ENCODE data around the gene CCDC81.
"Not testable (repeated sequence)": the region's sequence is repeated elsewhere in the genome, so short reads cannot be mapped to it uniquely, and the experiment has no call there.

The CCDC81 gene

DNA sequence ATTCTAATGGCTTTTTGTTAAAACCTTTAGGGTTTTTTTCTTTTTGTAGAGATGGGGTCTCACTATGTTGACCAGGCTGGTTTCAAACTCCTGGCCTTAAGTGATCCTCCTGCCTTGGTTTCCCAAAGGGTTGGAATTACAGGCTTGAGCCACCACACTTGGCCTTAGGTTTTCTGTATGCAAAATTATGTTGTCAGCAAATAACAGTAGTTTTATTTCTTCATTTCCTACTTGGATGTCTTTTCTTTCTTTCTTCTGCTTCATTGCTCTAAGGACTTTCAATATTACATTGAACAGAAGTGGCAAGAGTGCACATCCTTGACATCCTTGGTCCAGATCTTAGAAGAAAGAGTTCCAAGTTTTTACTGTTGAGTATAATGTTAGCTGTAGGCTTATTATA is 52.8 kb downstream of the CCDC81 start:
- no peak for DNase-seq (ENCODE audit: low read depth)
- in situ Hi-C loops (cut with HindIII; ENCODE audit: low sequenced_read_pairs) = no loop called here
- H3K4me3 ChIP-seq (ENCODE audit: low read depth, low read length) = no peak overlapping the region
- TF ChIP-seq, protein P1, sequence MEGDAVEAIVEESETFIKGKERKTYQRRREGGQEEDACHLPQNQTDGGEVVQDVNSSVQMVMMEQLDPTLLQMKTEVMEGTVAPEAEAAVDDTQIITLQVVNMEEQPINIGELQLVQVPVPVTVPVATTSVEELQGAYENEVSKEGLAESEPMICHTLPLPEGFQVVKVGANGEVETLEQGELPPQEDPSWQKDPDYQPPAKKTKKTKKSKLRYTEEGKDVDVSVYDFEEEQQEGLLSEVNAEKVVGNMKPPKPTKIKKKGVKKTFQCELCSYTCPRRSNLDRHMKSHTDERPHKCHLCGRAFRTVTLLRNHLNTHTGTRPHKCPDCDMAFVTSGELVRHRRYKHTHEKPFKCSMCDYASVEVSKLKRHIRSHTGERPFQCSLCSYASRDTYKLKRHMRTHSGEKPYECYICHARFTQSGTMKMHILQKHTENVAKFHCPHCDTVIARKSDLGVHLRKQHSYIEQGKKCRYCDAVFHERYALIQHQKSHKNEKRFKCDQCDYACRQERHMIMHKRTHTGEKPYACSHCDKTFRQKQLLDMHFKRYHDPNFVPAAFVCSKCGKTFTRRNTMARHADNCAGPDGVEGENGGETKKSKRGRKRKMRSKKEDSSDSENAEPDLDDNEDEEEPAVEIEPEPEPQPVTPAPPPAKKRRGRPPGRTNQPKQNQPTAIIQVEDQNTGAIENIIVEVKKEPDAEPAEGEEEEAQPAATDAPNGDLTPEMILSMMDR (IDR thresholded peaks at IDR 0.05; ENCODE audit: low read depth, low read length, missing control alignments) = no peak

DNA sequence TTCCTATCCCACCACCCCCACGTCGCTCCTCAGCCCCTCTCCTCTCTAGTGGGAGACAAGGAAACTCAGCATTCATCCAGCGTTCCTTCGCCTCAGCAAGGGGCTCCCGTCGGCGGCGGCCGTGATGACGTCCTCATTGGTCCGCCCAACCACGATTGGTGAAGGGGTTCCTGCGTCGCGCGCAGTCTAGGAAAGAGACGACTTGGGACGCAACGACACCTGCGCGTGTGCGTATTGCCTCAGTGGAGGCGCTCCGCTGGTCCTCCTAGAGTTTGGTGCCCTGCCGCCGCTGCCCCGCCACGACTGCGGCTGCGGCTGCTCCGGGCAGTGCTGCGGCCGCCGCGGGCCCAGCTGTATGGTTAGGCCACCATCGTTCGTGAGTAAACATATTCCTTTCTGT is 56.6 kb downstream of the CCDC81 start:
- no peak overlapping the region for H3K4me3 ChIP-seq (ENCODE audit: low read depth, low read length)
- in situ Hi-C loops (cut with HindIII; ENCODE audit: low sequenced_read_pairs) = no loop called here
- TF ChIP-seq, protein P1 (IDR thresholded peaks at IDR 0.05; ENCODE audit: low read depth, low read length, missing control alignments) = no peak
- no peak for DNase-seq (ENCODE audit: low read depth)

DNA sequence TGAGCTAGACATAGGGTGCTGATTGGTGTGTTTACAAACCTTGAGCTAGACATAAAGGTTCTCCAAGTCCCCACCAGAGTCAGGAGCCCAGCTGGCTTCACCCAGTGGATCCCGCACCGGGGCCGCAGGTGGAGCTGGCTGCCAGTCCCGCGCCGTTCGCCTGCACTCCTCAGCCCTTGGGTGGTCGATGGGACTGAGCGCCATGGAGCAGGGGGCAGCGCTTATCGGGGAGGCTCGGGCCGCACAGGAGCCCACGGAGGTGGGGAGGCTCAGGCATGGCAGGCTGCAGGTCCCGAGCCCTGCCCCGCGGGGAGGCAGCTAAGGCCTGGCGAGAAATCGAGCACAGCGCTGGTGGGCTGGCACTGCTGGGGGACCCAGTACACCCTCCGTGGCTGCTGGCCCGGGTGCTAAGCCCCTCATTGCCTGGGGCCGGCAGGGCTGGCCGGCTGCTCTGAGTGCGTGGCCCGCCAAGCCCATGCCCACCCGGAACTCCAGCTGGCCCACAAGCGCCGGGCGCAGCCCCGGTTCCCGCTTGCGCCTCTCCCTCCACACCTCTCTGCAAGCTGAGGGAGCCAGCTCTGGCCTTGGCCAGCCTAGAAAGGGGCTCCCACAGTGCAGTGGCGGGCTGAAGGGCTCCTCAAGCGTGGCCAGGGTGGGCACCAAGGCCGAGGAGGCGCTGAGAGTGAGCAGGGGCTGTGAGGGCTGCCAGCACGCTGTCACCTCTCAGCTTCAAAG is 58.8 kb downstream of the CCDC81 start:
- DNase-seq (ENCODE audit: low read depth); H3K4me3 ChIP-seq (ENCODE audit: low read depth, low read length); in situ Hi-C loops (cut with HindIII; ENCODE audit: low sequenced_read_pairs): not testable (repeated sequence)

DNA sequence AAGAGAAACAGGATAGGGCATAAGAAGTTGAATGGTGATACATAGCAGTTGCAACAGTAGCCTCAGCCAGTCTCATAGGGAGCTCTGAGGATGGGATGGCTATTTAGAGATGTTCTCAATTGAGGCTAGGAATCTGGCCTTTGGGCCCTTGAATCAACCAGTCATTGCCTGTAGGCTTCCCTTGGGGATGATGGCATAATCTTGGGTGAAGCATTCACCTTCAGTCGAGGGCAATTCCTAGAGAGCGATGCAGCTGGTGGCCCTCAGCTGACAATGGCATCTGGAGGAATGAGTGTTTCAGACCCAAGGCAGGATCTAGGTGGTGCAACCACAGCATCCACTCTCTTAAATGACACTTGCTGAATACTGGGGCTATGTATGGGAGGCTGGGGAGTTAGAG is 61.0 kb downstream of the CCDC81 start:
- no peak overlapping the region for H3K4me3 ChIP-seq (ENCODE audit: low read depth, low read length)
- TF ChIP-seq, protein P1 (IDR thresholded peaks at IDR 0.05; ENCODE audit: low read depth, low read length, missing control alignments) = no peak
- no peak for DNase-seq (ENCODE audit: low read depth)
- in situ Hi-C loops (cut with HindIII; ENCODE audit: low sequenced_read_pairs) = no loop called here

DNA sequence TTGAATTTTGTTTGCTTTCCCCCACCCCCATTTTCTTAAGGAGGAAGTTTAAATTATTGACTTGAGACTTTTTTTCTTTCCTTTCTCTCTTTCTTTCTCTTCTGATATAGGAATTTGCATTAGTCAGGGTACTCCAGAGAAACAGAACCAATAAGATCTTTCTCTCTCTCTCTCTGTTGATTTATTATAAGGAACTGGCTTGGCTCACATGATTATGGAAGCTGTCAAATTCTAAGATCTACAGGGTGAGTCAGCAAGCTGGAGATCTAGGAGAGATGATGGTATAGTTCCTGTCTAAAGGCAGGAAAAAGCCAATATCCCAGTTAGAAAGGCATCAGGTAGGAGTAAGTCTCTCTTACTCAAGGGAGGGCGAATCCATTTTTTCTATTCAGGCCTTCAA is 64.0 kb downstream of the CCDC81 start:
- no peak for DNase-seq (ENCODE audit: low read depth)
- no peak overlapping the region for H3K4me3 ChIP-seq (ENCODE audit: low read depth, low read length)
- TF ChIP-seq, protein P1 (IDR thresholded peaks at IDR 0.05; ENCODE audit: low read depth, low read length, missing control alignments) = no peak
- in situ Hi-C loops (cut with HindIII; ENCODE audit: low sequenced_read_pairs) = no loop called here

DNA sequence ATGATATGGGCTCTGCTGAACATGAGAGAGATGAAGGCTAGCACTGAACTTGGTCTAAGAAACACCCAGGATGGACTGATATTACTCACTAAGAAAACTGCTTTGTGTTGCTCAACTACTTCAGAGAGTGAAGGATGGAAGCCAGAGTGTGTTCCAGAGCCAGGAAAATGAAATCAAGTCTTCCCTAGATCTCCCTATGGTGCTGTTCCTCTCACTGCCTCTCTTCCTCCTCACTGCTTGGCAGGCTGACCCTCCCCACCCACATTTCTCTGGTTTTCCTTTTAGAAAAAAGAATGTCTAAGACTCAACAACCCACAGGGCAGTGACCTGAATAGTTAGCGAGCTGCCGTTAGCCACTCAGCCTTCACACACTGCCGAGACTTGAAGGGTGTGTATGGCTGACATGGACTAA is 65.6 kb downstream of the CCDC81 start:
- peak; percentile 11 for DNase-seq (ENCODE audit: low read depth)
- H3K4me3 ChIP-seq (ENCODE audit: low read depth, low read length) = no peak overlapping the region
- in situ Hi-C loops (cut with HindIII; ENCODE audit: low sequenced_read_pairs) = no loop called here
- TF ChIP-seq, protein P1 (IDR thresholded peaks at IDR 0.05; ENCODE audit: low read depth, low read length, missing control alignments) = no peak

- TF ChIP-seq, protein P1 (IDR thresholded peaks at IDR 0.05; ENCODE audit: low read depth, low read length, missing control alignments) = no peak
- in situ Hi-C loops (cut with HindIII; ENCODE audit: low sequenced_read_pairs) = no loop called here
- DNase-seq (ENCODE audit: low read depth) = no peak
- H3K4me3 ChIP-seq (ENCODE audit: low read depth, low read length) = no peak overlapping the region
These were observed 66.2 kb downstream of the CCDC81 start for GRCh38 chr11:86440843-86441242.

All from astrocyte of the cerebellum (primary cell).